ENCODE results near the gene SETD9. TPM values are rescaled to one million over a fixed set of nuclear protein-coding genes. Genes with fewer than 3 reads are reported as not detected.
A peak's percentile ranks its signal among the peaks of the same experiment; 100 is the strongest.

SETD9 gene
- total and polyA plus RNA-seq, 2 of the 13 experiments (the other 11 are each of a cell fraction or from before 2014, with no cell fraction given), result 4.8 to 17.8 TPM

DNA sequence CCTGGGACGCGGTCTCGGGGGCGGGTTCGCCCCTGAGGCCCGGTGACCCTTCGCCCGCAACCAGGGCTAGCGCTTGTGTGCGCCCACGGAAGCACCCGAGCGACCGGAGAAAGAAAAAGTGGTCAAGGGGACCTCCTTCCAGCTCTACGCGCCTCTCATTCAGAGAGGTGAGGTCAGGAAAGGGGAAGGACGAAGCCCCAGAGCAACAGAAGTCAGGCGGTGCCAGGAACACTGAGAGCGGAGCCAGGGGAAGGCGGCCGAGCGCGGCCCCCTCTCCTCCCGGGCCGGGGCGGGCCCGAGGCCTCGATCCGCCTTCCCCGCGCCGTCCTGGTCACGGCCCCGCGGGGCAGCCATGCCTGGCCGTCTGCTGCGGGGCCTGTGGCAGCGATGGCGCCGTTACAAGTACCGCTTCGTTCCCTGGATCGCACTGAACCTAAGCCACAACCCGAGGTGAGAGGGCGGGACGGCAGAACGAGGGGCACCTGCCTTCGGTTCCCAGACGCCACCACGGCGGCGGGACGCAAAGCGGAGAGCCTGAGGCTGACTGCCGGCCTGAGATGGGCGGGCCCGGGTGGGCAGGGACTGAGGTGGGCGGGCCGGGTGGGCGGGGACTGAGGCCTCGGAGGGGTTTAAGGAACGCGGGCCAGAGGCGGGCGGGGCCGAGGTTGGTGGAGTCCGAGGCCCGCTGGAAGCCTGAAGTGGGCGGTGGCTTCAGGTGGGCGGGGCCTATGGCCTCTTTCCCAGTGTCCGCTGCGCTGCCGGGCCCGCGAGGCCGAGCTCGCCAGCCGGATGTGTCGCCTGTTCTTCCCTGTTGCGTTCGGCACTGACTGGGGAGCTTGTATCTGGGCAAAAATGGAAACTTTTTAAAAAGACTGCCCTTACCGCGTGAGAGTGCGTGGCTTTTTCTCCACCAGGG, at the start of gene SETD9 (continued):
- TF ChIP-seq ELF1 (CRISPR knock-in tag; IDR thresholded peaks at IDR 0.05) (peak; percentile 66; the same call in 1 of the 2 replicates), ZNF446 (CRISPR knock-in tag; IDR thresholded peaks at IDR 0.05) (peak; percentile 82), ZNF761 (CRISPR knock-in tag; conservative IDR thresholded peaks at IDR 0.05) (peak; percentile 62; the same call in 1 of the 2 replicates), LCORL (IDR thresholded peaks at IDR 0.05) (no peak), LCORL (CRISPR knock-in tag; IDR thresholded peaks at IDR 0.05) (peak; percentile 80), SOX13 (IDR thresholded peaks at IDR 0.05) (no peak), SOX13 (CRISPR knock-in tag; conservative IDR thresholded peaks at IDR 0.05 in 1 of 2, IDR thresholded peaks at IDR 0.05 in 1 of 2) (peak in 1 of 2 experiments; percentile 35; a peak in 2 of 4 replicates), SP4 (CRISPR knock-in tag; IDR thresholded peaks at IDR 0.05) (peak; percentile 77; the same call in 1 of the 2 replicates), NR2F6 (IDR thresholded peaks at IDR 0.05) (peak; percentile 48; the same call in 1 of the 2 replicates), NR2F6 (CRISPR knock-in tag; IDR thresholded peaks at IDR 0.05) (no peak), ZZZ3 (CRISPR knock-in tag; IDR thresholded peaks at IDR 0.05; ENCODE audit: borderline replicate concordance) (peak; percentile 12; the same call in 1 of the 2 replicates), SP5 (CRISPR knock-in tag; IDR thresholded peaks at IDR 0.05; ENCODE audit: borderline replicate concordance, low read depth) (peak; percentile 45; the same call in 1 of the 2 replicates), ZNF274 (CRISPR knock-in tag; IDR thresholded peaks at IDR 0.05) (peak; percentile 55), PITX1 (CRISPR knock-in tag; IDR thresholded peaks at IDR 0.05) (peak; percentile 32; the same call in 1 of the 2 replicates)
- TF ChIP-seq, protein P1, sequence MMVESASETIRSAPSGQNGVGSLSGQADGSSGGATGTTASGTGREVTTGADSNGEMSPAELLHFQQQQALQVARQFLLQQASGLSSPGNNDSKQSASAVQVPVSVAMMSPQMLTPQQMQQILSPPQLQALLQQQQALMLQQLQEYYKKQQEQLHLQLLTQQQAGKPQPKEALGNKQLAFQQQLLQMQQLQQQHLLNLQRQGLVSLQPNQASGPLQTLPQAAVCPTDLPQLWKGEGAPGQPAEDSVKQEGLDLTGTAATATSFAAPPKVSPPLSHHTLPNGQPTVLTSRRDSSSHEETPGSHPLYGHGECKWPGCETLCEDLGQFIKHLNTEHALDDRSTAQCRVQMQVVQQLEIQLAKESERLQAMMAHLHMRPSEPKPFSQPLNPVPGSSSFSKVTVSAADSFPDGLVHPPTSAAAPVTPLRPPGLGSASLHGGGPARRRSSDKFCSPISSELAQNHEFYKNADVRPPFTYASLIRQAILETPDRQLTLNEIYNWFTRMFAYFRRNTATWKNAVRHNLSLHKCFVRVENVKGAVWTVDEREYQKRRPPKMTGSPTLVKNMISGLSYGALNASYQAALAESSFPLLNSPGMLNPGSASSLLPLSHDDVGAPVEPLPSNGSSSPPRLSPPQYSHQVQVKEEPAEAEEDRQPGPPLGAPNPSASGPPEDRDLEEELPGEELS (CRISPR knock-in tag; IDR thresholded peaks at IDR 0.05), result 0 out of 2 replicates have a peak, but pooled peaks have one; percentile 28
- TF ChIP-seq, protein P2, sequence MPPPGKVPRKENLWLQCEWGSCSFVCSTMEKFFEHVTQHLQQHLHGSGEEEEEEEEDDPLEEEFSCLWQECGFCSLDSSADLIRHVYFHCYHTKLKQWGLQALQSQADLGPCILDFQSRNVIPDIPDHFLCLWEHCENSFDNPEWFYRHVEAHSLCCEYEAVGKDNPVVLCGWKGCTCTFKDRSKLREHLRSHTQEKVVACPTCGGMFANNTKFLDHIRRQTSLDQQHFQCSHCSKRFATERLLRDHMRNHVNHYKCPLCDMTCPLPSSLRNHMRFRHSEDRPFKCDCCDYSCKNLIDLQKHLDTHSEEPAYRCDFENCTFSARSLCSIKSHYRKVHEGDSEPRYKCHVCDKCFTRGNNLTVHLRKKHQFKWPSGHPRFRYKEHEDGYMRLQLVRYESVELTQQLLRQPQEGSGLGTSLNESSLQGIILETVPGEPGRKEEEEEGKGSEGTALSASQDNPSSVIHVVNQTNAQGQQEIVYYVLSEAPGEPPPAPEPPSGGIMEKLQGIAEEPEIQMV (CRISPR knock-in tag; IDR thresholded peaks at IDR 0.05; ENCODE audit: low read depth), result peak; percentile 69; the same call in 1 of the 2 replicates
- TF ChIP-seq, protein P3, sequence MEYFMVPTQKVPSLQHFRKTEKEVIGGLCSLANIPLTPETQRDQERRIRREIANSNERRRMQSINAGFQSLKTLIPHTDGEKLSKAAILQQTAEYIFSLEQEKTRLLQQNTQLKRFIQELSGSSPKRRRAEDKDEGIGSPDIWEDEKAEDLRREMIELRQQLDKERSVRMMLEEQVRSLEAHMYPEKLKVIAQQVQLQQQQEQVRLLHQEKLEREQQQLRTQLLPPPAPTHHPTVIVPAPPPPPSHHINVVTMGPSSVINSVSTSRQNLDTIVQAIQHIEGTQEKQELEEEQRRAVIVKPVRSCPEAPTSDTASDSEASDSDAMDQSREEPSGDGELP (IDR thresholded peaks at IDR 0.05; ENCODE audit: borderline replicate concordance, low read depth), result peak; percentile 30; the same call in 1 of the 2 replicates
- TF ChIP-seq, protein P4, sequence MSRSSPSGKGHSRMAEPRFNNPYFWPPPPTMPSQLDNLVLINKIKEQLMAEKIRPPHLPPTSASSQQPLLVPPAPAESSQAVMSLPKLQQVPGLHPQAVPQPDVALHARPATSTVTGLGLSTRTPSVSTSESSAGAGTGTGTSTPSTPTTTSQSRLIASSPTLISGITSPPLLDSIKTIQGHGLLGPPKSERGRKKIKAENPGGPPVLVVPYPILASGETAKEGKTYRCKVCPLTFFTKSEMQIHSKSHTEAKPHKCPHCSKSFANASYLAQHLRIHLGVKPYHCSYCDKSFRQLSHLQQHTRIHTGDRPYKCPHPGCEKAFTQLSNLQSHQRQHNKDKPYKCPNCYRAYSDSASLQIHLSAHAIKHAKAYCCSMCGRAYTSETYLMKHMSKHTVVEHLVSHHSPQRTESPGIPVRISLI (CRISPR knock-in tag; IDR thresholded peaks at IDR 0.05; ENCODE audit: borderline replicate concordance), result peak; percentile 39; the same call in 1 of the 2 replicates
- TF ChIP-seq, protein P5, sequence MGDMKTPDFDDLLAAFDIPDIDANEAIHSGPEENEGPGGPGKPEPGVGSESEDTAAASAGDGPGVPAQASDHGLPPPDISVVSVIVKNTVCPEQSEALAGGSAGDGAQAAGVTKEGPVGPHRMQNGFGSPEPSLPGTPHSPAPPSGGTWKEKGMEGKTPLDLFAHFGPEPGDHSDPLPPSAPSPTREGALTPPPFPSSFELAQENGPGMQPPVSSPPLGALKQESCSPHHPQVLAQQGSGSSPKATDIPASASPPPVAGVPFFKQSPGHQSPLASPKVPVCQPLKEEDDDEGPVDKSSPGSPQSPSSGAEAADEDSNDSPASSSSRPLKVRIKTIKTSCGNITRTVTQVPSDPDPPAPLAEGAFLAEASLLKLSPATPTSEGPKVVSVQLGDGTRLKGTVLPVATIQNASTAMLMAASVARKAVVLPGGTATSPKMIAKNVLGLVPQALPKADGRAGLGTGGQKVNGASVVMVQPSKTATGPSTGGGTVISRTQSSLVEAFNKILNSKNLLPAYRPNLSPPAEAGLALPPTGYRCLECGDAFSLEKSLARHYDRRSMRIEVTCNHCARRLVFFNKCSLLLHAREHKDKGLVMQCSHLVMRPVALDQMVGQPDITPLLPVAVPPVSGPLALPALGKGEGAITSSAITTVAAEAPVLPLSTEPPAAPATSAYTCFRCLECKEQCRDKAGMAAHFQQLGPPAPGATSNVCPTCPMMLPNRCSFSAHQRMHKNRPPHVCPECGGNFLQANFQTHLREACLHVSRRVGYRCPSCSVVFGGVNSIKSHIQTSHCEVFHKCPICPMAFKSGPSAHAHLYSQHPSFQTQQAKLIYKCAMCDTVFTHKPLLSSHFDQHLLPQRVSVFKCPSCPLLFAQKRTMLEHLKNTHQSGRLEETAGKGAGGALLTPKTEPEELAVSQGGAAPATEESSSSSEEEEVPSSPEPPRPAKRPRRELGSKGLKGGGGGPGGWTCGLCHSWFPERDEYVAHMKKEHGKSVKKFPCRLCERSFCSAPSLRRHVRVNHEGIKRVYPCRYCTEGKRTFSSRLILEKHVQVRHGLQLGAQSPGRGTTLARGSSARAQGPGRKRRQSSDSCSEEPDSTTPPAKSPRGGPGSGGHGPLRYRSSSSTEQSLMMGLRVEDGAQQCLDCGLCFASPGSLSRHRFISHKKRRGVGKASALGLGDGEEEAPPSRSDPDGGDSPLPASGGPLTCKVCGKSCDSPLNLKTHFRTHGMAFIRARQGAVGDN (CRISPR knock-in tag; IDR thresholded peaks at IDR 0.05), result peak; percentile 91

All from HepG2 (cell line).